ENCODE data around the gene TLR10. TPM values are rescaled to one million over a fixed set of nuclear protein-coding genes. Genes with fewer than 3 reads are reported as not detected.

TLR10 gene
- total and polyA plus RNA-seq, 2 experiments from 2014 or later, result 0.14 TPM; not detected in 1

DNA sequence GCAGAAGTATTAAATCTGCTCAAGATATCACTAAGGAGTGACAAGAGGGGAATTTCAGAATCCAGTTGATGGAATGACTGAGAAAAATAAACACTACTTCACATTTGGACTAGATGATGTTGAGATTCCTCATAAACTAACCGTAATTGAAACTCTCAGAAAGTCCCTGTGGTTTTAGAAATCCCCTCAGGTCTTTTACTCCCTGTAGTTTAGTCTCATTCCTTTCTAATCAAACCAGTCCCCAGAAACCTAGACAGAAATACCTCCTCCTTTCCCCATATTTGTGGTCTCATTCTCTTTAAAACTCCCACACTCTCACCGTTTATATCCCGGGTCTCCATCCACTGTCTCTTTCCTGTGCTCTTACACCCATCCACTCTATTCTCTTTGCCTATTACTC lies 36.8 kb upstream of the TLR10 start:
- no peak for ATAC-seq
- Histone ChIP-seq H3K27me3 (ENCODE audit: insufficient read depth) (no peaks in the 10 kb centered on the region), H2AFZ (no peak overlapping the region), H4K20me1 (replicated peaks; ENCODE audit: insufficient read depth) (no peaks in the 10 kb centered on the region), H3F3A (replicated peaks; ENCODE audit: low read depth) (no peaks in the 10 kb centered on the region), H3K36me3 (ENCODE audit: insufficient read depth) (no peaks in the 10 kb centered on the region), H3K27ac (ENCODE audit: low read depth) (no peak overlapping the region), H3K4me1 (ENCODE audit: insufficient read depth) (no peaks in the 10 kb centered on the region), H3K4me2 (no peak overlapping the region), H3K4me3 (no peak overlapping the region), H3K79me2 (replicated peaks; ENCODE audit: insufficient read depth) (no peaks in the 10 kb centered on the region), H3K9me2 (ENCODE audit: insufficient read depth) (peaks cover 9% of the 10 kb centered on the region; the same call in 1 of the 2 replicates)
- Mint-ChIP-seq H3K36me3 (ENCODE audit: low read depth) (peaks cover 7% of the 10 kb centered on the region), H3K27me3 (ENCODE audit: insufficient read depth, low read depth, poor library complexity) (peaks cover 5% of the 10 kb centered on the region), H3K27ac (no peak overlapping the region), H3K4me1 (no peaks in the 10 kb centered on the region), H3K4me3 (no peak overlapping the region), H3K9me3 (peaks cover 25% of the 10 kb centered on the region)
- TF ChIP-seq EZH2phosphoT487 (IDR thresholded peaks at IDR 0.05; ENCODE audit: unreplicated experiment) (no peak), JUNB (IDR thresholded peaks at IDR 0.05; ENCODE audit: unreplicated experiment) (no peak), POLR2AphosphoS5 (IDR thresholded peaks at IDR 0.05; ENCODE audit: low read depth) (no peak), EZH2 (IDR thresholded peaks at IDR 0.05; ENCODE audit: low read depth, unreplicated experiment) (no peak), STAT1 (IDR thresholded peaks at IDR 0.05; ENCODE audit: unreplicated experiment) (no peak), ZNF331 (CRISPR knock-in tag; IDR thresholded peaks at IDR 0.05; ENCODE audit: low read depth) (no peak), NANOG (IDR thresholded peaks at IDR 0.05; ENCODE audit: borderline replicate concordance) (no peak), ZNF114 (CRISPR knock-in tag; IDR thresholded peaks at IDR 0.05) (no peak), CREB1 (CRISPR knock-in tag; IDR thresholded peaks at IDR 0.05; ENCODE audit: low read depth) (no peak)
- TF ChIP-seq, protein P1, sequence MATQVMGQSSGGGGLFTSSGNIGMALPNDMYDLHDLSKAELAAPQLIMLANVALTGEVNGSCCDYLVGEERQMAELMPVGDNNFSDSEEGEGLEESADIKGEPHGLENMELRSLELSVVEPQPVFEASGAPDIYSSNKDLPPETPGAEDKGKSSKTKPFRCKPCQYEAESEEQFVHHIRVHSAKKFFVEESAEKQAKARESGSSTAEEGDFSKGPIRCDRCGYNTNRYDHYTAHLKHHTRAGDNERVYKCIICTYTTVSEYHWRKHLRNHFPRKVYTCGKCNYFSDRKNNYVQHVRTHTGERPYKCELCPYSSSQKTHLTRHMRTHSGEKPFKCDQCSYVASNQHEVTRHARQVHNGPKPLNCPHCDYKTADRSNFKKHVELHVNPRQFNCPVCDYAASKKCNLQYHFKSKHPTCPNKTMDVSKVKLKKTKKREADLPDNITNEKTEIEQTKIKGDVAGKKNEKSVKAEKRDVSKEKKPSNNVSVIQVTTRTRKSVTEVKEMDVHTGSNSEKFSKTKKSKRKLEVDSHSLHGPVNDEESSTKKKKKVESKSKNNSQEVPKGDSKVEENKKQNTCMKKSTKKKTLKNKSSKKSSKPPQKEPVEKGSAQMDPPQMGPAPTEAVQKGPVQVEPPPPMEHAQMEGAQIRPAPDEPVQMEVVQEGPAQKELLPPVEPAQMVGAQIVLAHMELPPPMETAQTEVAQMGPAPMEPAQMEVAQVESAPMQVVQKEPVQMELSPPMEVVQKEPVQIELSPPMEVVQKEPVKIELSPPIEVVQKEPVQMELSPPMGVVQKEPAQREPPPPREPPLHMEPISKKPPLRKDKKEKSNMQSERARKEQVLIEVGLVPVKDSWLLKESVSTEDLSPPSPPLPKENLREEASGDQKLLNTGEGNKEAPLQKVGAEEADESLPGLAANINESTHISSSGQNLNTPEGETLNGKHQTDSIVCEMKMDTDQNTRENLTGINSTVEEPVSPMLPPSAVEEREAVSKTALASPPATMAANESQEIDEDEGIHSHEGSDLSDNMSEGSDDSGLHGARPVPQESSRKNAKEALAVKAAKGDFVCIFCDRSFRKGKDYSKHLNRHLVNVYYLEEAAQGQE (IDR thresholded peaks at IDR 0.05; ENCODE audit: unreplicated experiment), result no peak
- TF ChIP-seq, protein P2, sequence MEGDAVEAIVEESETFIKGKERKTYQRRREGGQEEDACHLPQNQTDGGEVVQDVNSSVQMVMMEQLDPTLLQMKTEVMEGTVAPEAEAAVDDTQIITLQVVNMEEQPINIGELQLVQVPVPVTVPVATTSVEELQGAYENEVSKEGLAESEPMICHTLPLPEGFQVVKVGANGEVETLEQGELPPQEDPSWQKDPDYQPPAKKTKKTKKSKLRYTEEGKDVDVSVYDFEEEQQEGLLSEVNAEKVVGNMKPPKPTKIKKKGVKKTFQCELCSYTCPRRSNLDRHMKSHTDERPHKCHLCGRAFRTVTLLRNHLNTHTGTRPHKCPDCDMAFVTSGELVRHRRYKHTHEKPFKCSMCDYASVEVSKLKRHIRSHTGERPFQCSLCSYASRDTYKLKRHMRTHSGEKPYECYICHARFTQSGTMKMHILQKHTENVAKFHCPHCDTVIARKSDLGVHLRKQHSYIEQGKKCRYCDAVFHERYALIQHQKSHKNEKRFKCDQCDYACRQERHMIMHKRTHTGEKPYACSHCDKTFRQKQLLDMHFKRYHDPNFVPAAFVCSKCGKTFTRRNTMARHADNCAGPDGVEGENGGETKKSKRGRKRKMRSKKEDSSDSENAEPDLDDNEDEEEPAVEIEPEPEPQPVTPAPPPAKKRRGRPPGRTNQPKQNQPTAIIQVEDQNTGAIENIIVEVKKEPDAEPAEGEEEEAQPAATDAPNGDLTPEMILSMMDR (conservative IDR thresholded peaks at IDR 0.05; ENCODE audit: low read depth in 2 of 2), result no peak
- TF ChIP-seq, protein P3, sequence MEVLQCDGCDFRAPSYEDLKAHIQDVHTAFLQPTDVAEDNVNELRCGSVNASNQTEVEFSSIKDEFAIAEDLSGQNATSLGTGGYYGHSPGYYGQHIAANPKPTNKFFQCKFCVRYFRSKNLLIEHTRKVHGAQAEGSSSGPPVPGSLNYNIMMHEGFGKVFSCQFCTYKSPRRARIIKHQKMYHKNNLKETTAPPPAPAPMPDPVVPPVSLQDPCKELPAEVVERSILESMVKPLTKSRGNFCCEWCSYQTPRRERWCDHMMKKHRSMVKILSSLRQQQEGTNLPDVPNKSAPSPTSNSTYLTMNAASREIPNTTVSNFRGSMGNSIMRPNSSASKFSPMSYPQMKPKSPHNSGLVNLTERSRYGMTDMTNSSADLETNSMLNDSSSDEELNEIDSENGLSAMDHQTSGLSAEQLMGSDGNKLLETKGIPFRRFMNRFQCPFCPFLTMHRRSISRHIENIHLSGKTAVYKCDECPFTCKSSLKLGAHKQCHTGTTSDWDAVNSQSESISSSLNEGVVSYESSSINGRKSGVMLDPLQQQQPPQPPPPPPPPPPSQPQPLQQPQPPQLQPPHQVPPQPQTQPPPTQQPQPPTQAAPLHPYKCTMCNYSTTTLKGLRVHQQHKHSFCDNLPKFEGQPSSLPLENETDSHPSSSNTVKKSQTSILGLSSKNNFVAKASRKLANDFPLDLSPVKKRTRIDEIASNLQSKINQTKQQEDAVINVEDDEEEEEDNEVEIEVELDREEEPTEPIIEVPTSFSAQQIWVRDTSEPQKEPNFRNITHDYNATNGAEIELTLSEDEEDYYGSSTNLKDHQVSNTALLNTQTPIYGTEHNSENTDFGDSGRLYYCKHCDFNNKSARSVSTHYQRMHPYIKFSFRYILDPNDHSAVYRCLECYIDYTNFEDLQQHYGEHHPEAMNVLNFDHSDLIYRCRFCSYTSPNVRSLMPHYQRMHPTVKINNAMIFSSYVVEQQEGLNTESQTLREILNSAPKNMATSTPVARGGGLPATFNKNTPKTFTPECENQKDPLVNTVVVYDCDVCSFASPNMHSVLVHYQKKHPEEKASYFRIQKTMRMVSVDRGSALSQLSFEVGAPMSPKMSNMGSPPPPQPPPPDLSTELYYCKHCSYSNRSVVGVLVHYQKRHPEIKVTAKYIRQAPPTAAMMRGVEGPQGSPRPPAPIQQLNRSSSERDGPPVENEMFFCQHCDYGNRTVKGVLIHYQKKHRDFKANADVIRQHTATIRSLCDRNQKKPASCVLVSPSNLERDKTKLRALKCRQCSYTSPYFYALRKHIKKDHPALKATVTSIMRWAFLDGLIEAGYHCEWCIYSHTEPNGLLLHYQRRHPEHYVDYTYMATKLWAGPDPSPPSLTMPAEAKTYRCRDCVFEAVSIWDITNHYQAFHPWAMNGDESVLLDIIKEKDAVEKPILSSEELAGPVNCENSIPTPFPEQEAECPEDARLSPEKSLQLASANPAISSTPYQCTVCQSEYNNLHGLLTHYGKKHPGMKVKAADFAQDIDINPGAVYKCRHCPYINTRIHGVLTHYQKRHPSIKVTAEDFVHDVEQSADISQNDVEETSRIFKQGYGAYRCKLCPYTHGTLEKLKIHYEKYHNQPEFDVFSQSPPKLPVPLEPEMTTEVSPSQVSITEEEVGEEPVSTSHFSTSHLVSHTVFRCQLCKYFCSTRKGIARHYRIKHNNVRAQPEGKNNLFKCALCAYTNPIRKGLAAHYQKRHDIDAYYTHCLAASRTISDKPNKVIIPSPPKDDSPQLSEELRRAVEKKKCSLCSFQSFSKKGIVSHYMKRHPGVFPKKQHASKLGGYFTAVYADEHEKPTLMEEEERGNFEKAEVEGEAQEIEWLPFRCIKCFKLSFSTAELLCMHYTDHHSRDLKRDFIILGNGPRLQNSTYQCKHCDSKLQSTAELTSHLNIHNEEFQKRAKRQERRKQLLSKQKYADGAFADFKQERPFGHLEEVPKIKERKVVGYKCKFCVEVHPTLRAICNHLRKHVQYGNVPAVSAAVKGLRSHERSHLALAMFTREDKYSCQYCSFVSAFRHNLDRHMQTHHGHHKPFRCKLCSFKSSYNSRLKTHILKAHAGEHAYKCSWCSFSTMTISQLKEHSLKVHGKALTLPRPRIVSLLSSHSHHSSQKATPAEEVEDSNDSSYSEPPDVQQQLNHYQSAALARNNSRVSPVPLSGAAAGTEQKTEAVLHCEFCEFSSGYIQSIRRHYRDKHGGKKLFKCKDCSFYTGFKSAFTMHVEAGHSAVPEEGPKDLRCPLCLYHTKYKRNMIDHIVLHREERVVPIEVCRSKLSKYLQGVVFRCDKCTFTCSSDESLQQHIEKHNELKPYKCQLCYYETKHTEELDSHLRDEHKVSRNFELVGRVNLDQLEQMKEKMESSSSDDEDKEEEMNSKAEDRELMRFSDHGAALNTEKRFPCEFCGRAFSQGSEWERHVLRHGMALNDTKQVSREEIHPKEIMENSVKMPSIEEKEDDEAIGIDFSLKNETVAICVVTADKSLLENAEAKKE (CRISPR knock-in tag; IDR thresholded peaks at IDR 0.05), result no peak
- TF ChIP-seq, protein P4, sequence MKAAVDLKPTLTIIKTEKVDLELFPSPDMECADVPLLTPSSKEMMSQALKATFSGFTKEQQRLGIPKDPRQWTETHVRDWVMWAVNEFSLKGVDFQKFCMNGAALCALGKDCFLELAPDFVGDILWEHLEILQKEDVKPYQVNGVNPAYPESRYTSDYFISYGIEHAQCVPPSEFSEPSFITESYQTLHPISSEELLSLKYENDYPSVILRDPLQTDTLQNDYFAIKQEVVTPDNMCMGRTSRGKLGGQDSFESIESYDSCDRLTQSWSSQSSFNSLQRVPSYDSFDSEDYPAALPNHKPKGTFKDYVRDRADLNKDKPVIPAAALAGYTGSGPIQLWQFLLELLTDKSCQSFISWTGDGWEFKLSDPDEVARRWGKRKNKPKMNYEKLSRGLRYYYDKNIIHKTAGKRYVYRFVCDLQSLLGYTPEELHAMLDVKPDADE (IDR thresholded peaks at IDR 0.05), result no peak
- DNase-seq (ENCODE audit: low spot score), result no peak
